ENCODE data around the gene MEAK7.

The MEAK7 gene, protein sequence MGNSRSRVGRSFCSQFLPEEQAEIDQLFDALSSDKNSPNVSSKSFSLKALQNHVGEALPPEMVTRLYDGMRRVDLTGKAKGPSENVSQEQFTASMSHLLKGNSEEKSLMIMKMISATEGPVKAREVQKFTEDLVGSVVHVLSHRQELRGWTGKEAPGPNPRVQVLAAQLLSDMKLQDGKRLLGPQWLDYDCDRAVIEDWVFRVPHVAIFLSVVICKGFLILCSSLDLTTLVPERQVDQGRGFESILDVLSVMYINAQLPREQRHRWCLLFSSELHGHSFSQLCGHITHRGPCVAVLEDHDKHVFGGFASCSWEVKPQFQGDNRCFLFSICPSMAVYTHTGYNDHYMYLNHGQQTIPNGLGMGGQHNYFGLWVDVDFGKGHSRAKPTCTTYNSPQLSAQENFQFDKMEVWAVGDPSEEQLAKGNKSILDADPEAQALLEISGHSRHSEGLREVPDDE

DNA sequence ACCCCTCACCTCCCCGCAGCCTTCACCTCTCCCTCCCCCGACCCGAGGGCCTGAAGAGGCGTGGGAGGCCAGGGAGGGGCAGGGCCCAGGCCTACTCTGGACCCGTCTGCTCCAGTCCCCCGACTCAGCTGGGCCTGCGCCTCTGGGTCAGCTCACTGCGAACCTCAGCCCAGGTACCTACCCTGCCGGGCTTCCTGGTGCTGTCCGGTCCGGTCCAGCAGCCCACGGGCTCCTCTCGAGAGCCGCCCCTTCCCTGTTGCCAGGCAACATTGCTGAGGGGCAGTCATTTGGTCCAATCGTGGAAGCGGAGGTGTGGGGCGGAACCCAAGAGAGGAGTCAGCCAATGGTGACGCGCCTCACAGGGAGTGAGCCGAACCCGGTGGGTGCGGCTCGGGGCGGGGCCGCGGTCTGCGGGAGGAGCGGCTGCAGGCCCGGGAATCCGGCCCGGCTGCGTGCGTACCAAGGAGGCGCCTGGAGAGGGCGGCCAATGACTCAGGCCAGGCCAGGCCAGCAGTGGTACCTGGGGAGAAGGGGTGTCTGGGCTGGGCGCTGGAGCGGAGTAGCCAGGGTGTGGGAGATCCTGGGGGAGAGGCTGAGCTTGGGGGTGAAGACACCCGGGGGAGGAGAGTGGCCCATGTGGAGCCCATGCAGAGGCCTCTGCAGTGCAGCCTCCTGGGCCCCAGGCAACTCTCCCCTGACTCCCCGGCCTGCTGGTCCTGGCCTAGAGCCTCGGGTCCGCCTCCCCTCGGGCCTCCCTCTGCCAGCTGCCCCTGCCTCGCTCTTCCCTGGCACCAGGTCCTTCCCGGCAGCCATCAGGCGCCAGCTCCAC is at the start of gene MEAK7:
MEAK7 (minus strand) TSS at position 240 of the 829 bp plus-strand sequence. CDS start 6,573 bp downstream, outside the sequence.
- peak; percentile 79 for DNase-seq

DNA sequence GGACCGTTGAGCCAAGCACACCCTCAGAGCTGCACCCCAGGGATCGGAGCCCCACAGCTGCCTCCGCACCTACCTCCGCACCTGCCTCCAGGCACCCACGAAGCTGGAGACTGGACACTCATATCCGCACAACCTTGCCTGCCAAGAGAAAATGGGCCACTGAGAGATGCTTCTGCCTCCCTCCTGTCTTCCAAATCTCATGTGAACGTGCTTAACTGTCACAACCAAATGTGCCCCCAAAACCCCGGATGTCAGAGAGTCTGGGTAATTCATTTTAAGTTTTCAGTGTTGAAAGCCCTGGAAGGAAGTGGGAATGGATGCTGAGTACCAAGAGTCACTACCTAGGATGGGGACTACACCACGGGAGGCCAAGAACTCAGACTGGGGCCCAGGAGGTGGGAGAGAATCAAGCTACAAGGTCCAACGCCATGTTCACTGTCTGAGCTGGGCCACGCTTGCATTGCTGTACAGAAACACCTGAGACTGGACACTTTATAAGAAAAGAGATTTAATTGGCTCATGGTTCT is 49.5 kb upstream of the MEAK7 start:
- DNase-seq: no peak

DNA sequence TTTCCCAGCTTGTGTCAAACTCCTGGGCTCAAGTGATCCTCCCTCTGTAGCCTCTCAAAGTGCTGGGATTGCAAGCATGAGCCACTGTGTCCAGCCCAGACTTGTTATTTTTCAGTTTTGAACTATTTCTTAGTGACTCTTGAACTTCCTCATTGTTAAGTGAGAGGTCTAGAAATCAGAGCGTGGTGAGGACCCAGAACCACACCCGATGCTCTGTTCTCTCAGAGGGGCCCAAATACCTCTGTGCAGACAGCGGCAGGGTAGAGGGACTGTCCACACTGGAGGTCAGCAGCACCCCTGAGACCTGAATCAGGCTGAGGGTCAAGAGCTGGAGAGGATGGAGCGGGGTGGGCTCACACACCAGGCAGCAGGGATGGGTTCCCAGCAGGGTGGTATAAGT is 47.7 kb upstream of the MEAK7 start:
- no peak for DNase-seq

DNA sequence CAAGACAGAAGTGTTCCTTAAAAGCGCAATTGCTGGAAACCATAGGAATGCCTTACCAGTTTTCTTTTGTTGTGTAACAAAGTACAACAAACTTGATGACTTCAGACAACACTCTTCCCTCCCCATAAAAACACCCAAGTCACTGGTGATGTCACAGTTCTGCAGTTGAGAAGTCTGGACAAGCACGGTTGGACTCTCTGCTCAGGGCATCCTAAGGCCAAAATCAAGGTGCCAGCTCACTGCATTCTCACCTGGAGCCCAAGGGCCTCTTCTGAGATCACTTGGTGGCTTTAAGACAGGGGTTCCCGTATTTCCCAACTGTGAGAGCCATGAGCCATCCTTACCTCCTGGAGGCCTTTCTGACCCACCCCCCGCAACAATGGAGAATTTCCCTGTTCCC is 45.6 kb upstream of the MEAK7 start:
- no peak for DNase-seq

DNA sequence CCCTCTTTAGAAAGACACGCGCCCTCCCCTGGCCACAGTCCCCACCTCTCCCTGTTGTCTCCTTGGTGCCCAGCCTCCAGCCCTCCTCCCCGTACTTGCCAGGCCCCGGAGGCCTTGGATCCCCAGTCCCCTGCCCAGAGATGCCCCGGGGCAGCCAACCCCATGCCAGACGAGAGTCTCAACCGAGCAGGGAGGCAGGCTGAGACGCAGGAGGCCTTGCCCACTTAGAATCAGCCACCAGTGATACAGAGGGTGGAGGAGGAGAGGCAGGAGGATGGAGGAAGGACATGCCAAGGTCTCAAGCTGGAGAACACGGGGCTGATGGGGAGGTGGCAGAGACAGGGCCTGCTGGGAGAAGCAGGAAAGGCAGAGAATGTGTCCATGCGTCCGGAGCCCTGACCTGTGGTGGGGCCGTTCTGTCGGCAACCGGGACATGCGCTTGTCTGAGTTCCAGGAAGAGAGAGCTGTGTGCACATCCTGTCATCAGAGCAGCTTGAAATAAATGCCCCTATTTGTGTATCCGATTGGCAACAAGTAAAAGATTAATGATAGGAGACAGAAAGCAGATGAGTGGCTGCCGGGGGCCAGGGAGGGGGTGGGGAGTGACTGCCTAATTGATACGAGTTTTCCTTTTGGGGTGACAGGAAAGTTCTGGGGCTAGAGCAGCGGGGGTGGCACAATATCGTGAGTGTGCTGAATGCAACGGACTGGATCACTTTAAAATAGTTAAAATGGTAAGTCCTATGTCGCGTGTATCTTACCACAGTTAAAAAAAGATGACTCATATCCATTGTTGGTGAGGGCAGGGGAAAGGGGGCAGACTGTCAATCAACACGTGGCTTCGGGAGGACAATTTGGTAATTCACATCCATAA is 44.7 kb upstream of the MEAK7 start:
- DNase-seq: no peak

DNA sequence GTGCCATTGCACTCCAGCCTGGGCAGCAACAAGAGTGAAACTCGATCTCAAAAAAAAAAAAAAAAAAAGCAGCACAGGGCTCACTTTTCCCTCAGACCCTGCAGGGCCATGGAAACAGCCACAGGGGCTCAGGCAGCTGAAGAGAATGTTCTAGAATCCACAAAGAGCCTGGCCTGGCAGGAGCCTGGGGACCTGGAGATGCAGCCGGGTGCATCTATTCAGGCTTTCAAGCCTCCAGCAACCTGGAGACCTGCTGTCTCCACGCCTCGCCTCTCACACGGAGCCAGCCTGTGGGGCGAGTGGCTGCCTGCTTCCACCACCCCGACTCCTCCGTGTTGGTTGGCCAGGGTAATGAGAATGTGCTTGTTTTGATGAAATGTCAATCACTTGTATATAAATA is 44.0 kb upstream of the MEAK7 start:
- DNase-seq: no peak

DNA sequence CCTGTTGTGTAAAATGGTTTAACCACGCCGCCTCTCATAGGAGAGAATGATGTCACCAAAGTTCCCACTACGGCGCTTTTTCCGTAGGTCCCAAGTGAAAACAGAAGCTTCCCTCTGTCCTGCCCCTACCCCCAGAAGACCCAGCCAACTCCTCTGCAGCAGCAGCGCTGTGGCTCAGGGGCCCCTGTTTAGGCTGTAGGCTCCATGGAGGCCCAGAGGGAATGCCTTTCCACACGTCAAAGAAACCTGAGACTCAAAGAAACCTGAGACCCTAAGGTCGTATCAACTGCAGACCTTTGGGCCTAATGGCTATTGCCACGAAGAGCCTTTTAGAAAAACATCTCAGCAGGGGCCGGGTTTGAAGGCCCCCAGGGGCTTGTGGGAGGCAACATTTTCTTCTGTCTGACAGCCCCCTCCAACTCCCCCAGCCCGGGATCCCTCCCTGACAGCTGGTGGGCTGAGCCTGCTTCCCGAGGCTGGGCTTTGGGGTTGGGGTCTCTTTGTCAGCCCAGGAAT is 43.1 kb upstream of the MEAK7 start:
- DNase-seq: no peak

DNA sequence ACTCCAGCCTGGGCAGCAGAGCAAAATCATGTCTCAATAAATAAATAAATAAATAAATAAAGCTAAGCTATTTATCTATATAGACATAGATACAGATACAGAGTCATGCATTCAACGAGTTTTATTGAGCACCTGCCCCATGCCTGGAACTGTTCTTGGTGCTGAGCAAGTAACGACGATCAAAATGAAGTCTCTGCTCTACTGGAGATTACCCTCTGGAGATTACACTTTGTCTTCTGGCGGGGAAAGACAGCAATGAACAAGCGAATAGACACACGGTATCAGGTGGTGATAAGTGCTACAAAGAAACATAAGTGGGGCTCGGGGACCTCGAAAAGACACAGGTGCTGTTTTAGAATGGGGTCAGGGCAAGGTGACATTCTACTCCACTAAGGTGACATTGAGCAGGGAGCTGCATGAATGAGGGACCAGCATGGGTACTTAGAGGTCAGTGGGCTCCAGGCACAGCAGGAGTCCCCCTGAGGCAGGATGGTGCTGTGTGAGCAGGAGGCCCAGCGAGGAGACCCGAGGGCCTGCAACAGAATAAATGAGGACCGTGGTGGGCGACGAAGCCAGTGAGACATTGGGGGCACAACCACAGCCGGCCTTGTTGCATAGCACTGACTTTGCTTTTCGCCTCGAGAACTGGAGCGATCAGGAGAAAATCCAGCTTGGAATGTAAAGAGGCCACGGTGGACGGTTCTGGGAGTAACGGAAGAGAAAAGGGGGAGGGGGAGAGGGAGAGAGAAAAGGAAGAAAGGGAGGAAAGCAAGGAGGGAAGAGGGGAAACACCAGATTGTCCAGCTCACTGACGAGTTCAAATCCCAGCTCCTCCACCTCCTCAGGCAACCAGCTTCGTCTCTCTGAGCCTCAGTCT is 42.4 kb upstream of the MEAK7 start:
- DNase-seq: no peak

DNA sequence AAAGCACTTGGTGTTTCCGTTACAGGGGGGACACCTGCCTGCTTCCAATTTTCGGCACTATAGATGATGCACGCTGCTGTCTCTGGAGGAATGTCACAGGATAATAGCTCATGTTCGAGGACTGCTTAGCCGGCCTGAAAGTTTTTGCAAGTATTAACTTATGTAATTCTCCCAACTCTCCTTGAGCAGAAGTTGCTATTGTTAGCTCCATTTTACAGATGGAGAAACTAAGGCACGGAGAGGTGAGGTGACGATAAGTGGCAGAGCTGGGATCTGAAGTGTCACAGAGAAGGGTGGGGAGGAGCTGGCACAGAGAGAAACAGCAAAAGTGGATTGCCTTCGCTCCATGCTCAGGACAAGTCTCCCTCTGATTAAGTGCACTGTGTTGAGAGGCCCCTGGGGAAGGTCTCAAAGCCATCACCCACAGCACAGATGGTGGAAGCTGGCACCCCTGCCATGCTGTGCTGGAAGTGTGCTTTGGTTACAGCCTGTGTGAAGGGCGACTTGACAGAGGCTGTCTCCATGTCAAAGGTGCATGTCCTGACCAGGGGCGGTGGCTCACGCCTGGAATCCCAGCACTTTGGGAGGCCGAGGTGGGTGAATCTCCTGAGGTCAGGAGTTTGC is 40.8 kb upstream of the MEAK7 start:
- DNase-seq: no peak

DNA sequence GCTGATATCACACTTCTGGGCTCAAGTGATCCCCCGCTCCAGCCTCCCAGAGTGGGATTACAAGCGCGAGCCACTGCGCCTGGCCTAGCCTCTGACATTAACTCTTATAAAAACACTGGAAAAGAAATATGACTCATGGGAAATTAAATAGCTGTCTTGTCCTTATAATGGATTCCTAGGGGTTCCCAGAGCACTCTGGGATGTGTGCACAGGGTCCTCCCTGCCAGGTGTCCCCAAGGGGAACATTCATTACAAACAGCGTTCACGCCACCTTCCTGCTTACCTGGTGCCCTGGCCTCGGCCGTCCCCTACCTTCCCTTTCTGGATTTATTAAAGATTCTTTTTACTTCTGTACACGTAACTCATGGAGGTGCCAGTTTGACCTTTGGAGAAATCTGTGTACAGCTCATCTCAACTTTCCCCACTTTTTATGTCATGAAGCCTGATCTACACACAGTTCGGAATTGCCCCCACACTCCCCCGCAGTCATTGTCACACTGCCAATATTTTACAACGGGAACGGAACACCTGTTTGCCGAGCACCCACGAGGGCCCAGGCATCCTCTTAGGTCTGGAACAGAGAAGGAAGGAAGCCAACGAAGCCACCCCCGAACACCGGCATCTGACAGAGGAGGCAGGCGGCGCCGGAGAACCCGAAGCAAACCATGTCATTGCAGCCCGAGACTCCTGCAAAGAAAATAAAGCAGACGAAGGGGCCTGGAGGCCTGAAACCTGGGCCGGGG is 39.7 kb upstream of the MEAK7 start:
- DNase-seq: no peak

DNA sequence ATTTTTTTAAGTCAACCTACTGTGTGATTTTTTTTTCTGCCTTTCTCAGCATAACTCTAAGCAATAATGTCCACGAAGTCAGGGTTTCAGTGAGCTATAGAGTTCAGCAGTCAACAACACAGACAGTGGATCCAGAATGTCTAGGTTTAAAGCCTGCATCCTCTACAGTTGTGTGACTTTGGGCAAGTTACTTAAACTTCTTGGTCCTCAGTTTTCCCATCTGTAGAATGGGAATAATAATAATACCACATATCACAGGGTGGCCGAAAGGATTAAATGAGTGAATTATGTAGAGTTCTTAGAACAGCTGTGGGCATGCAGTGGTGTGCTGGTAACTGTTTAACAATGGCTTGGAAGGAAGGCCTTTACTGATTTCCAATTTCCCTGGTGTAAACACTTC is 38.8 kb upstream of the MEAK7 start:
- DNase-seq: no peak

DNA sequence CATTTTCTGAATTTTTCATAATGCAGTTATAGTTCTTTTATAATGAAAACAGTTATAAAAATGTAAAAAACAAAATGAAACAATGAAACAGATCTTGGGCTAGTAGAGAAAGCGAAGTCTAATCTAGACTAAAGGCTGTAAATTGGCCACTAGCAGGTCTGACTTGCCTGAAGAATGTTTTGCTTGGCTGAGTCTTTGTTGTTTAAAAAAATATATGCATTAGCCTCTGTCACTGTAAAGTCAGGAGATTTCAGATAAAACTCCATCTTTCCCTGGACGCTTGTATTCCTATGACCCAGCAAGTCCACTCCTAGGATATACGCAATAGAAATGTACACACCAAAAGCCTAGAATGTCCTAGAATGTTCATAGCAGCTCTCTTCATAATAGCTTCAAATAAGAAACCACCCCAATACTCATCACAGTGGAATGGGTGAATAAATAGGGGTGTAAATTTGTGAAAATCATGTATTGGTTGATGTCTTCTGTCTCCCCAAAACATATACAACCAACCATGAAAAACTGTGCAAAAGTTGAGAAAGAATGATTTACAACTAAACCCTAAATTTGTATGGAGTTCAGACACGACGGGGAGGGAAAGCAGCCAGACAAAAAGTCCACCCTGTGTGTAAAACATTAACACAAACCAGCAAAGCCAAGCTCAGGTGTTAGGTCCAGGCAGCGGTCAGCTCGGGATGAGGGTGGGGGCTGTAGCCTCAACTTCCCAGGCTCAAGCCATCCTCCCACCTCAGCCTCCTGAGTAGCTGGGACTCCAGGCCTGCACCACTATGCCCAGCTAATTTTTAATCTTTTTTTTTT is 37.7 kb upstream of the MEAK7 start:
- no peak for DNase-seq

DNA sequence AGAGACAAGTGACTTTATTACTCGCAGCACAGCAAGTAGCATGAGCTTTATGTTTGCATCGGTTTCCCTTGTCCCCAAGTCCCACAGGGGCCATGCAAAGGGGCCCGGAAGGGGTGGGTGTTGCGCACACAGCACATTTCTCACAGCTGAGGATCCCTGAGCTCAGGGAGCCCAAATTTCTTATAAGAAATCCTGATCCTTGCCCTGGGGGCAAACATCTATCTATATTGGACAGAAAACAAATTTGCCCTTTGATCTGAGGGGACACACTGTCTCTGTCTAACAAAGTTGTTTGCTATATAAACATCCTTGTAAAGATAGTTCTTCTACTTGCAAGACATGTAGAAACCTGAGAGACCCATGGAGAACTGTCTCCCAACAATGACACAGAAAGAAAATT is 35.7 kb upstream of the MEAK7 start:
- DNase-seq: no peak

DNA sequence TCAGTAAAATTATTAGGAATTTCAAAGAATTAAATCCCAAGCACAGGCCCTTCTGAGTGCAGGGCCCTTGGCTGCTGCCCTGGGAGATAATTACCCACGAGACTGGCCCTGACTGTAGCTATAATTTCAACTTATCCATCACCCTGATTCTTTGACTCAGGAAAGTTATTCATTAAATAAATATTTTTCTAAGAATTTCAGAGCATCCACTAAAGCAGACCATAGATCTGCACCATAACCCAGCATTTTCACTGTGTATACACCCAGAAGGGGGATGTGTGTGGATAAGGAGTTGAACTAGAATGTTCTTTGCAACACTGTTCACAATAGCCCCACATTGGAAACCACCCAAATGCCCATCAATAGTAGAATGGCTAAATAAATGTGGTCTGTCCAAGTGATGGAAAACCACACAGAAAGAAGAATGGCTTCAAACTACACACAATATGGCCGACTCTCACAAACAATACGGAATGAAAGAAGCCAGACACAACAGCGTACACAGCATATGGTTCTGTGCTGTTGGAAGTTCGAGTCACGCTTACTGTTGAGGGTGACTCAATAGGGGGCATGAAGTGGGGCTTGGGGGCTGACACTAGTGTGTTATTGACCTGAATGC is 33.9 kb upstream of the MEAK7 start:
- no peak for DNase-seq

DNA sequence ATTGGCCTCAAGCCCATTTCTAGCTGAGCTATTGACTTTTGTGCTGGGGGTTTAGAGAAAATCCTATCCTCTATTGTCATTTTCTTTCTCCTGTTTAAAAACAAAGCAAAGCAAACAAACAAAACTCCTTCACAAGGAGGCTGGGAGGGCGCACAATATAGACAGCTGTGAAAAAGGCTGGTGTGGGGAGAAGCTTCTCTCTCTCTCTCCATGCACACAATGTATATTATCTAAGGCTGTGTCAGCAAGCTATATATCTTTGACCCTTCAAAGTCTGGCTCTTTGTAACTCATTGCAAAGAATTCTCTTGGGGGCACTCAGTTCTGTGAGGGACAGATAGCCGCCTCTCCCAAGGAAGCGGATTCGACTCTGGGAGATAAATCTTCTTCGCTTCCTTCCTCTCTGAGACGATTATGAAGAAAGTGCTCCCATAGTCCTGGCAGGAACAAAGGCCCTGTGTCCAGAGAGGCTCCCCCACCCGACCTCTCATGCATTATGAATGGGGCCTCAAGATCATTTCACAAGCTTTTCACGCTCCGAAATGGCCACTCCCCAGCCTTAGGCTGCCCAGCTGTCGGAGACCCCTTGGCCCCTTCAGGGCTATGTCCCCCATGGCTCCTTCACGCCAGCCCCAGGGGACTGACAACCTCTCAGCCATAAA is 33.2 kb upstream of the MEAK7 start:
- DNase-seq: no peak

DNA sequence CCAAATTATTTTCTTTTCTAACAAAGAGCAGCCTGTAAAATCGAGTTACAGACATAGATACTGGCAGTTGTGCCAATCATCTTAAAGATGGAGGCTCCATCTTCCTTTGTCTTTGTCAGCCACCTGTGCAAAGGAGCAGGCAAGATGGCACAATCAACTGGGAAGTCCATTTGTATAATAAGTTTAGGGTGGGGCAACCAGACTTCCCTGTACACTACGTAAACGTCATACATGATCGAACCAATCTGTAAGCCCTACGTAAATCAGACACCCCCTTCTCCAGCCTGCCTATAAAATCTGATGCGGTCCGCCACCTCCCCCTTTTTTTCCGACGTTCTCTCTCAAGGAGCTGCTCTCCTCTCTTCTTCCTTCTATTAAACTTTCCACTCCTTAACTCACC is 31.4 kb upstream of the MEAK7 start:
- DNase-seq: no peak

DNA sequence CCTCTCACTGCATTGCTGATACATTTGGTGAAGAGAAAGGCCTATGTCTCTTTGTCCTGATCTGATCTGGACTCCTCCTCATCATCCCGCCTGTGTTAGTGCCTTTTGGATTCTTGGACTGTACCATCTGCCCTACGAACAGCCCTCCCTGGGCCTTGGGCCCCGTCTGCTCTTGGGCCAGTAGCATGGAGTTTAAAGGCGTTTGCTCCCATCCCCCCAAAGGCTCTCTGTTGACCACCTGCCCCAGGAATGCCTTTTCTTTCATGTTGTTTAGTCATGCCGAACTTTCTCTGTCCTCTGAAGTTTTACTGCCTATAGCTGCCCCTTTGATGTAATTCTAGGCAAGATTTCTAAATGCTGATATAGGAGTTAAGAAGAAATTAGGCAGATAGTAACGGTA is 30.9 kb upstream of the MEAK7 start:
- DNase-seq: no peak

DNA sequence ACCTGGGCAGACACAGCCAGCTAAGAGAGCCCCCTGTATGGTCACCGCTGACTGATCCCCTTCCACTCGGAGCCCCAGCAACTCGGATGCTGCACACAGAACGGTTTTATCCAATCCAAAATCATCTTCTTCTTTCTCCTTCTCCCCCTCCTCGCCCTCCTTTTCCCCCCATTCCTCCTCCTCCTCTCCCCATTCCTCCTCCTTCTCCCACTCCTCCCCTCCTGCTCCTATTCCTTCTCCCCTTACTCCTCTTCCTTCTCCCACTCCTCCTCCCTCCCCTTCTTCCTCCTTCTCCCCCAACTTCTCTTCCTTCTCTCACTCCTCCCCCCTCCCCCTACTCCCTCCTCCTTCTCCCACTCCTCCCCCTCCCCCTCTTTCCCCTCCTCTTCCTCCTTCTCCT is 30.4 kb upstream of the MEAK7 start:
- no peak for DNase-seq
